Measurements from ENCODE around the gene MAF. TPM values are rescaled to one million over a fixed set of nuclear protein-coding genes. Genes with fewer than 3 reads are reported as not detected.
A peak's percentile ranks its signal among the peaks of the same experiment; 100 is the strongest.

MAF gene
- total and polyA plus RNA-seq, 8 donors = 1.6 to 17.0 (median 3.0) TPM

- no peaks in the 10 kb centered on the region for H3K36me3 ChIP-seq
- intact Hi-C loops (cut with DNase I) = no loop called here
- 13% methylated on average over 37 to 43 of the region's 43 CpGs for WGBS, 2 donors
- peak in 3 of 4 donors; percentile 26 for ATAC-seq
- peaks cover 0 to 4% (median 2%) of the 10 kb centered on the region in 4 donors for H3K27me3 ChIP-seq
- peak in 2 of 6 donors; percentile 50 to 56 for DNase-seq
- no peak for FAIRE-seq
- peak overlapping the region in 2 of 4 donors; percentile 6 to 35 for H3K4me3 ChIP-seq
- TF ChIP-seq CTCF (IDR thresholded peaks at IDR 0.05) = no peak
- no peaks in the 10 kb centered on the region for H3K4me1 ChIP-seq
- H3K27ac ChIP-seq = no peak overlapping the region
- H3K9me3 ChIP-seq = no peaks in the 10 kb centered on the region
Observed at GRCh38 chr16:79589601-79590102, 10.9 kb downstream of the MAF start.

GRCh38 chr16:79587897-79588296, 12.6 kb downstream of the MAF start:
- no peak for FAIRE-seq
- Histone ChIP-seq H3K4me1 (no peaks in the 10 kb centered on the region), H3K27ac (no peak overlapping the region), H3K27me3 (peaks cover 0 to 4% (median 2%) of the 10 kb centered on the region in 4 donors), H3K9me3 (no peaks in the 10 kb centered on the region), H3K4me3 (no peak overlapping the region), H3K36me3 (no peaks in the 10 kb centered on the region)
- no peak for DNase-seq
- no peak for TF ChIP-seq CTCF (IDR thresholded peaks at IDR 0.05)
- no peak for ATAC-seq
- intact Hi-C loops (cut with DNase I) = no loop called here
- 52 to 60% methylated on average over 9 of the region's 9 CpGs for WGBS, 2 donors

- no peak overlapping the region for H3K27ac ChIP-seq
- H3K4me3 ChIP-seq = no peak overlapping the region
- H3K36me3 ChIP-seq = no peaks in the 10 kb centered on the region
- ATAC-seq (no peak), FAIRE-seq (no peak), DNase-seq (no peak)
- H3K27me3 ChIP-seq = peaks cover 0 to 4% (median 2%) of the 10 kb centered on the region in 4 donors
- 76 to 78% methylated on average over 6 of the region's 6 CpGs for WGBS, 2 donors
- no peaks in the 10 kb centered on the region for H3K9me3 ChIP-seq
- TF ChIP-seq CTCF (IDR thresholded peaks at IDR 0.05) = no peak
- intact Hi-C loops (cut with DNase I) = no loop called here
- H3K4me1 ChIP-seq = no peaks in the 10 kb centered on the region
Observed at GRCh38 chr16:79587296-79587695, 13.2 kb downstream of the MAF start.

GRCh38 chr16:79582789-79583188, 17.7 kb downstream of the MAF start:
- intact Hi-C loops (cut with DNase I) = no loop called here
- DNase-seq = no peak

More at GRCh38 chr16:79582789-79583188, 17.7 kb downstream of the MAF start:
- no peak overlapping the region for H3K4me3 ChIP-seq
- H3K36me3 ChIP-seq = no peaks in the 10 kb centered on the region
- no peak for TF ChIP-seq CTCF (IDR thresholded peaks at IDR 0.05)
- no peak overlapping the region for H3K27ac ChIP-seq
- H3K4me1 ChIP-seq = no peaks in the 10 kb centered on the region
- FAIRE-seq (no peak), ATAC-seq (no peak)
- H3K27me3 ChIP-seq = peaks cover 0 to 3% (median 0%) of the 10 kb centered on the region in 4 donors
- 68 to 76% methylated on average over 6 of the region's 6 CpGs for WGBS, 2 donors
- H3K9me3 ChIP-seq = no peaks in the 10 kb centered on the region
